H1 (cell line): Measurements from ENCODE around the gene PTPRG.

Source experiments
- CBX8 ChIP-seq: fragments of 300-800, 300-1000 bp; sonication (generic); IDR thresholded peaks from 2 replicates; pipeline ENCODE4 v1.7.1; 2016; ENCODE audit warnings: low read depth, low read length, borderline replicate concordance
- CTCF ChIP-seq, 3 experiments: IDR thresholded peaks; 1 replicate in 2 of 3; 2 replicates in 1 of 3; pipeline versions ENCODE4 v1.5.1 to v1.6.1; 2011; ENCODE audit warnings: low read length in 3 of 3, mild to moderate bottlenecking in 3 of 3, inconsistent platforms in 2 of 3, low read depth in 1 of 3, moderate library complexity in 1 of 3; ENCODE audit not compliant: insufficient read depth in 1 of 3; ENCODE audit errors: control extremely low read depth in 1 of 3
- EZH2 ChIP-seq: fragments of 200-600 bp; sonication (generic); IDR thresholded peaks from 2 replicates; pipeline ENCODE4 v1.7.1; 2012; ENCODE audit warnings: low read depth, mild to moderate bottlenecking, moderate library complexity, low read length, inconsistent platforms; ENCODE audit not compliant: severe bottlenecking
- JUND ChIP-seq: IDR thresholded peaks from 2 replicates; pipeline ENCODE4 v1.6.1; 2011; ENCODE audit warnings: mild to moderate bottlenecking, improper control_type of control experiment, low read length
- KDM5A ChIP-seq: fragments of 200-600 bp; IDR thresholded peaks from 2 replicates; pipeline ENCODE4 v1.7.1; 2012; ENCODE audit warnings: mild to moderate bottlenecking, low read length, inconsistent platforms, mixed read lengths
- POLR2A ChIP-seq, 2 experiments: IDR thresholded peaks; 1 replicate in 1 of 2; 2 replicates in 1 of 2; pipeline ENCODE4 v1.6.1; 2011; ENCODE audit warnings: low read depth in 2 of 2, low read length in 2 of 2, mild to moderate bottlenecking in 2 of 2; ENCODE audit errors: control extremely low read depth in 1 of 2
- POLR2AphosphoS5 ChIP-seq: IDR thresholded peaks from 2 replicates; pipeline ENCODE4 v1.6.1; 2011; ENCODE audit warnings: low read depth, low read length
- RAD21 ChIP-seq, 2 experiments: IDR thresholded peaks in 1 of 2; conservative IDR thresholded peaks in 1 of 2; 2 replicates each; pipeline ENCODE4 v1.6.1; 2011; ENCODE audit warnings: low read depth in 2 of 2, low read length in 2 of 2, improper control_type of control experiment in 1 of 2, inconsistent platforms in 1 of 2, mild to moderate bottlenecking in 1 of 2, moderate library complexity in 1 of 2
- RXRA ChIP-seq: IDR thresholded peaks from 2 replicates; pipeline ENCODE4 v1.6.1; 2011; ENCODE audit warnings: low read depth, mild to moderate bottlenecking, low read length, moderate library complexity; ENCODE audit not compliant: insufficient read depth
- SP1 ChIP-seq: IDR thresholded peaks from 2 replicates; pipeline ENCODE4 v1.6.1; 2011; ENCODE audit warnings: low read depth, low read length
- SP2 ChIP-seq: IDR thresholded peaks from 2 replicates; pipeline ENCODE4 v1.6.1; 2012; ENCODE audit warnings: mild to moderate bottlenecking, low read length, inconsistent platforms

- TF ChIP-seq JUND (no peak), POLR2A (IDR thresholded peaks at IDR 0.05; ENCODE audit: control extremely low read depth in 1 of 2, low read depth in 2 of 2, low read length in 2 of 2) (no peak), SP1 (no peak), EZH2 (no peak), CTCF (IDR thresholded peaks at IDR 0.05; ENCODE audit: control extremely low read depth in 1 of 3, insufficient read depth in 1 of 3, low read depth in 1 of 3, low read length in 3 of 3) (no peak), RXRA (no peak), POLR2AphosphoS5 (no peak), KDM5A (no peak), CBX8 (no peak), RAD21 (IDR thresholded peaks at IDR 0.05 in 1 of 2, conservative IDR thresholded peaks at IDR 0.05 in 1 of 2; ENCODE audit: low read depth in 2 of 2, low read length in 2 of 2) (no peak), SP2 (no peak)
Observed at GRCh38 chr3:61903931-61904657, 342.7 kb downstream of the PTPRG start.
